Liver (tissue), 9 donors: ENCODE results near the gene ASH1L. TPM values are rescaled to one million over a fixed set of nuclear protein-coding genes. Genes with fewer than 3 reads are reported as not detected.

Experiments used
- DNase-seq: peaks from one replicate; pipeline ENCODE4 v3.0.0-alpha.2; 2017; ENCODE audit warnings: low spot score
- H3K27ac ChIP-seq, 2 donors: one replicate each; pipeline ENCODE4 v1.7.0; 2013; ENCODE audit warnings: inconsistent platforms in 2 of 2, low read length in 2 of 2, control low read depth in 1 of 2, low read depth in 1 of 2, mild to moderate bottlenecking in 1 of 2
- H3K27me3 ChIP-seq, 4 donors: one replicate each; pipeline versions ENCODE4 v1.6.1 to v1.7.0; 2013; ENCODE audit warnings: low read length in 3 of 4, inconsistent platforms in 1 of 4, mild to moderate bottlenecking in 1 of 4, moderate library complexity in 1 of 4; ENCODE audit not compliant: control insufficient read depth in 4 of 4, insufficient read depth in 4 of 4
- H3K36me3 ChIP-seq, 4 donors: one replicate each; pipeline versions ENCODE4 v1.6.1 to v1.7.0; 2013; ENCODE audit warnings: low read length in 3 of 4, mild to moderate bottlenecking in 3 of 4, low read depth in 1 of 4, moderate library complexity in 1 of 4; ENCODE audit not compliant: control insufficient read depth in 4 of 4, insufficient read depth in 3 of 4
- H3K4me1 ChIP-seq, 4 donors: one replicate each; pipeline versions ENCODE4 v1.6.1 to v1.7.0; 2013; ENCODE audit warnings: low read length in 3 of 4, mild to moderate bottlenecking in 3 of 4, moderate library complexity in 1 of 4; ENCODE audit not compliant: control insufficient read depth in 4 of 4, insufficient read depth in 4 of 4
- H3K4me3 ChIP-seq, 3 donors: one replicate each; pipeline versions ENCODE4 v1.6.1 to v1.7.0; 2013; ENCODE audit warnings: low read length in 3 of 3, control low read depth in 1 of 3, low read depth in 1 of 3, mild to moderate bottlenecking in 1 of 3
- H3K9ac ChIP-seq, 2 donors: one replicate each; pipeline ENCODE4 v1.7.0; 2013; ENCODE audit warnings: low read length in 2 of 2, mild to moderate bottlenecking in 2 of 2, moderate library complexity in 2 of 2, control low read depth in 1 of 2, low read depth in 1 of 2
- H3K9me3 ChIP-seq, 4 donors: one replicate each; pipeline versions ENCODE4 v1.6.1 to v1.7.0; 2013; ENCODE audit warnings: low read length in 3 of 4; ENCODE audit not compliant: control insufficient read depth in 4 of 4
- EGR1 ChIP-seq, 2 donors: IDR thresholded peaks; 2 replicates each; pipeline ENCODE4 v1.6.1; 2016 to 2018; ENCODE audit warnings: antibody characterized with exemption in 2 of 2, low read depth in 2 of 2
- FOXA1 ChIP-seq: IDR thresholded peaks from 2 replicates; pipeline ENCODE4 v1.6.1; 2016; ENCODE audit warnings: antibody characterized with exemption
- FOXA2 ChIP-seq: IDR thresholded peaks from 2 replicates; pipeline ENCODE4 v1.6.1; 2016; ENCODE audit warnings: antibody characterized with exemption
- GABPA ChIP-seq, 2 donors: IDR thresholded peaks in 1 of 2; conservative IDR thresholded peaks in 1 of 2; 2 replicates each; pipeline ENCODE4 v1.6.1; 2016; ENCODE audit warnings: antibody characterized with exemption in 2 of 2, mild to moderate bottlenecking in 1 of 2, moderate library complexity in 1 of 2
- HNF4A ChIP-seq, 2 donors: conservative IDR thresholded peaks; 2 replicates each; pipeline ENCODE4 v1.6.1; 2016; ENCODE audit warnings: antibody characterized with exemption in 2 of 2, mild to moderate bottlenecking in 2 of 2
- HNF4G ChIP-seq: IDR thresholded peaks from 2 replicates; pipeline ENCODE4 v1.6.1; 2016; ENCODE audit warnings: antibody characterized with exemption
- JUND ChIP-seq, 2 donors: IDR thresholded peaks; 2 replicates each; pipeline ENCODE4 v1.6.1; 2016; ENCODE audit warnings: antibody characterized with exemption in 2 of 2
- NR2F2 ChIP-seq: IDR thresholded peaks from 2 replicates; pipeline ENCODE4 v1.6.1; 2016; ENCODE audit warnings: antibody characterized with exemption
- RAD21 ChIP-seq, 2 donors: IDR thresholded peaks; 2 replicates each; pipeline ENCODE4 v1.6.1; 2016; ENCODE audit warnings: antibody characterized with exemption in 2 of 2, mild to moderate bottlenecking in 2 of 2
- RXRA ChIP-seq, 2 donors: IDR thresholded peaks; 2 replicates each; pipeline ENCODE4 v1.6.1; 2017 to 2018; ENCODE audit warnings: antibody characterized with exemption in 2 of 2, mild to moderate bottlenecking in 1 of 2
- SP1 ChIP-seq: IDR thresholded peaks from 2 replicates; pipeline ENCODE4 v1.6.1; 2018; ENCODE audit warnings: antibody characterized with exemption, mild to moderate bottlenecking
- TAF1 ChIP-seq: conservative IDR thresholded peaks from 2 replicates; pipeline ENCODE4 v1.6.1; 2016; ENCODE audit warnings: antibody characterized with exemption, mild to moderate bottlenecking
- YY1 ChIP-seq: IDR thresholded peaks from 2 replicates; pipeline ENCODE4 v1.6.1; 2016; ENCODE audit warnings: antibody characterized with exemption, mild to moderate bottlenecking
- WGBS: extraction: QIAGEN DNeasy Blood & Tissue Kit; methylation state at CpG from one replicate; pipeline ENCODE4 v1.1.7; 2013; 5-methylcytosine and 5-hydroxymethylcytosine counted together
- polyA plus RNA-seq, 2 donors: library from polyadenylated mRNA; stranded (reverse) in 1 of 2; unstranded in 1 of 2; fragments of 200-250 nt in 1 of 2; fragments of >200 nt in 1 of 2; fragmentation: Nextera tagmentation in 1 of 2; extraction: Ambion mirVana in 1 of 2; gene quantifications; one replicate each; pipeline versions ENCODE4 v1.2.1 to v1.2.3, GENCODE V29; 2013 to 2015
- total RNA-seq, 2 donors: library from RNA; depleted of rRNA; stranded (reverse); fragments of >200 nt; gene quantifications; one replicate each; pipeline ENCODE4 v1.2.3, GENCODE V29; 2014
- TF ChIP-seq, protein P1 (sequence below): fragments of 150-350 bp; IDR thresholded peaks from 2 replicates; pipeline ENCODE4 v1.5.1; 2017; ENCODE audit warnings: improper control_type of control experiment, low read depth, low read length; ENCODE audit not compliant: missing input control
- TF ChIP-seq, protein P2 (sequence below): IDR thresholded peaks from 2 replicates; pipeline ENCODE4 v1.6.1; 2016; ENCODE audit warnings: antibody characterized with exemption, mild to moderate bottlenecking
- TF ChIP-seq, protein P3 (sequence below): IDR thresholded peaks from 2 replicates; pipeline ENCODE4 v1.6.1; 2016; ENCODE audit warnings: antibody characterized with exemption
- TF ChIP-seq, protein P4 (sequence below): IDR thresholded peaks from 2 replicates; pipeline ENCODE4 v1.6.1; 2016; ENCODE audit warnings: antibody characterized with exemption
- TF ChIP-seq, protein P5 (sequence below): IDR thresholded peaks from 2 replicates; pipeline ENCODE4 v1.6.1; 2016; ENCODE audit warnings: antibody characterized with exemption
- donor health status: healthy.
- donor health status: healthy.
- donor health status: healthy.
- donor health status: healthy.
- donor health status: healthy.

Gene ASH1L
- total and polyA plus RNA-seq, 4 donors = 3.9 to 30.3 (median 13.9) TPM

DNA sequence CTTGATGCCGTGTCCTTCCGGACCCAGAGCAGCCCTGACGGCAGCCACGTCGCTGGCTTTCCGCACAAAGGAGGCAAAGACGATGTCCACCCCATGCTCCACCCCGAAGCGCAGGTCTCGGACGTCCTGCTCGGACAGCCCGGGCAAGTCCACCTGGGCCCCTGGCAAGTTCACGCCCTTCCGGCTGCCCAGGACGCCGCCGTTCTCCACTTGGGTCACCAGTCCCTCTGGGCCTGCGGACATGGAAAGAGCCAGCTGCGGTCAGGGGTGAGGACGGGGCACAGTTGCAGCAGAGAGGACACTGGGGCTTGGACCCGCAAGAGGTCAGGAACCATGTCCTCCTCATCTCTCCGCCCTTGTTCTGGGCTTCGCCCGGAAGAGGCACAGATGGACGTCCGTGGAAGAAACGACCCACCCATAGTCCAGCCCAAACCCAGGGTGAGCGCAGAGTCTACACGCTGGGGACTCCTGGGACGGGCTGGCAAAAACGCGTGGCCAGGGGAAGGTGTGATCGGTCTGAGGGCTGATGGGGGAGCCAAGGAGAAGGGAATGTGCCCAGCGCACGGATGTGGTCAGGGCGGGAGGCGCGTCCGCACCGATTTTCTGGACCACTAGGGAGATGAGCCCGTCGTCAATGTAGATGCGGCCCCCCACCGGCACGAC is 268.0 kb downstream of the ASH1L start:
- Histone ChIP-seq H3K27ac (no peak overlapping the region), H3K36me3 (peaks cover 0 to 49% (median 27%) of the 10 kb centered on the region in 4 donors), H3K4me3 (no peak overlapping the region), H3K4me1 (peaks cover 0 to 17% (median 4%) of the 10 kb centered on the region in 4 donors), H3K9ac (no peak overlapping the region), H3K9me3 (no peaks in the 10 kb centered on the region), H3K27me3 (no peaks in the 10 kb centered on the region)
- 74% methylated on average over 46 of the region's 46 CpGs for WGBS
- TF ChIP-seq, protein P1, sequence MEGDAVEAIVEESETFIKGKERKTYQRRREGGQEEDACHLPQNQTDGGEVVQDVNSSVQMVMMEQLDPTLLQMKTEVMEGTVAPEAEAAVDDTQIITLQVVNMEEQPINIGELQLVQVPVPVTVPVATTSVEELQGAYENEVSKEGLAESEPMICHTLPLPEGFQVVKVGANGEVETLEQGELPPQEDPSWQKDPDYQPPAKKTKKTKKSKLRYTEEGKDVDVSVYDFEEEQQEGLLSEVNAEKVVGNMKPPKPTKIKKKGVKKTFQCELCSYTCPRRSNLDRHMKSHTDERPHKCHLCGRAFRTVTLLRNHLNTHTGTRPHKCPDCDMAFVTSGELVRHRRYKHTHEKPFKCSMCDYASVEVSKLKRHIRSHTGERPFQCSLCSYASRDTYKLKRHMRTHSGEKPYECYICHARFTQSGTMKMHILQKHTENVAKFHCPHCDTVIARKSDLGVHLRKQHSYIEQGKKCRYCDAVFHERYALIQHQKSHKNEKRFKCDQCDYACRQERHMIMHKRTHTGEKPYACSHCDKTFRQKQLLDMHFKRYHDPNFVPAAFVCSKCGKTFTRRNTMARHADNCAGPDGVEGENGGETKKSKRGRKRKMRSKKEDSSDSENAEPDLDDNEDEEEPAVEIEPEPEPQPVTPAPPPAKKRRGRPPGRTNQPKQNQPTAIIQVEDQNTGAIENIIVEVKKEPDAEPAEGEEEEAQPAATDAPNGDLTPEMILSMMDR = no peak
- TF ChIP-seq EGR1 (IDR thresholded peaks at IDR 0.05; ENCODE audit: low read depth in 2 of 2) (no peak), NR2F2 (no peak), GABPA (IDR thresholded peaks at IDR 0.05 in 1 of 2, conservative IDR thresholded peaks at IDR 0.05 in 1 of 2) (no peak), FOXA1 (no peak), TAF1 (no peak), FOXA2 (no peak), RXRA (IDR thresholded peaks at IDR 0.05) (no peak), RAD21 (IDR thresholded peaks at IDR 0.05) (no peak), JUND (IDR thresholded peaks at IDR 0.05) (no peak), HNF4G (no peak), HNF4A (conservative IDR thresholded peaks at IDR 0.05) (no peak), SP1 (no peak), YY1 (no peak)
- TF ChIP-seq, protein P2, sequence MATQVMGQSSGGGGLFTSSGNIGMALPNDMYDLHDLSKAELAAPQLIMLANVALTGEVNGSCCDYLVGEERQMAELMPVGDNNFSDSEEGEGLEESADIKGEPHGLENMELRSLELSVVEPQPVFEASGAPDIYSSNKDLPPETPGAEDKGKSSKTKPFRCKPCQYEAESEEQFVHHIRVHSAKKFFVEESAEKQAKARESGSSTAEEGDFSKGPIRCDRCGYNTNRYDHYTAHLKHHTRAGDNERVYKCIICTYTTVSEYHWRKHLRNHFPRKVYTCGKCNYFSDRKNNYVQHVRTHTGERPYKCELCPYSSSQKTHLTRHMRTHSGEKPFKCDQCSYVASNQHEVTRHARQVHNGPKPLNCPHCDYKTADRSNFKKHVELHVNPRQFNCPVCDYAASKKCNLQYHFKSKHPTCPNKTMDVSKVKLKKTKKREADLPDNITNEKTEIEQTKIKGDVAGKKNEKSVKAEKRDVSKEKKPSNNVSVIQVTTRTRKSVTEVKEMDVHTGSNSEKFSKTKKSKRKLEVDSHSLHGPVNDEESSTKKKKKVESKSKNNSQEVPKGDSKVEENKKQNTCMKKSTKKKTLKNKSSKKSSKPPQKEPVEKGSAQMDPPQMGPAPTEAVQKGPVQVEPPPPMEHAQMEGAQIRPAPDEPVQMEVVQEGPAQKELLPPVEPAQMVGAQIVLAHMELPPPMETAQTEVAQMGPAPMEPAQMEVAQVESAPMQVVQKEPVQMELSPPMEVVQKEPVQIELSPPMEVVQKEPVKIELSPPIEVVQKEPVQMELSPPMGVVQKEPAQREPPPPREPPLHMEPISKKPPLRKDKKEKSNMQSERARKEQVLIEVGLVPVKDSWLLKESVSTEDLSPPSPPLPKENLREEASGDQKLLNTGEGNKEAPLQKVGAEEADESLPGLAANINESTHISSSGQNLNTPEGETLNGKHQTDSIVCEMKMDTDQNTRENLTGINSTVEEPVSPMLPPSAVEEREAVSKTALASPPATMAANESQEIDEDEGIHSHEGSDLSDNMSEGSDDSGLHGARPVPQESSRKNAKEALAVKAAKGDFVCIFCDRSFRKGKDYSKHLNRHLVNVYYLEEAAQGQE = no peak
- TF ChIP-seq, protein P3, sequence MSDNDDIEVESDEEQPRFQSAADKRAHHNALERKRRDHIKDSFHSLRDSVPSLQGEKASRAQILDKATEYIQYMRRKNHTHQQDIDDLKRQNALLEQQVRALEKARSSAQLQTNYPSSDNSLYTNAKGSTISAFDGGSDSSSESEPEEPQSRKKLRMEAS = no peak
- TF ChIP-seq, protein P4, sequence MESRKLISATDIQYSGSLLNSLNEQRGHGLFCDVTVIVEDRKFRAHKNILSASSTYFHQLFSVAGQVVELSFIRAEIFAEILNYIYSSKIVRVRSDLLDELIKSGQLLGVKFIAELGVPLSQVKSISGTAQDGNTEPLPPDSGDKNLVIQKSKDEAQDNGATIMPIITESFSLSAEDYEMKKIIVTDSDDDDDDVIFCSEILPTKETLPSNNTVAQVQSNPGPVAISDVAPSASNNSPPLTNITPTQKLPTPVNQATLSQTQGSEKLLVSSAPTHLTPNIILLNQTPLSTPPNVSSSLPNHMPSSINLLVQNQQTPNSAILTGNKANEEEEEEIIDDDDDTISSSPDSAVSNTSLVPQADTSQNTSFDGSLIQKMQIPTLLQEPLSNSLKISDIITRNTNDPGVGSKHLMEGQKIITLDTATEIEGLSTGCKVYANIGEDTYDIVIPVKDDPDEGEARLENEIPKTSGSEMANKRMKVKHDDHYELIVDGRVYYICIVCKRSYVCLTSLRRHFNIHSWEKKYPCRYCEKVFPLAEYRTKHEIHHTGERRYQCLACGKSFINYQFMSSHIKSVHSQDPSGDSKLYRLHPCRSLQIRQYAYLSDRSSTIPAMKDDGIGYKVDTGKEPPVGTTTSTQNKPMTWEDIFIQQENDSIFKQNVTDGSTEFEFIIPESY = no peak
- TF ChIP-seq, protein P5, sequence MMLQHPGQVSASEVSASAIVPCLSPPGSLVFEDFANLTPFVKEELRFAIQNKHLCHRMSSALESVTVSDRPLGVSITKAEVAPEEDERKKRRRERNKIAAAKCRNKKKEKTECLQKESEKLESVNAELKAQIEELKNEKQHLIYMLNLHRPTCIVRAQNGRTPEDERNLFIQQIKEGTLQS = no peak
- DNase-seq = no peak
